Epidermal melanocyte (primary cell): ENCODE results near the gene NRG3.
A peak's percentile ranks its signal among the peaks of the same experiment; 100 is the strongest.
"Not testable (repeated sequence)": the region's sequence is repeated elsewhere in the genome, so short reads cannot be mapped to it uniquely, and the experiment has no call there.

Source experiments
- DNase-seq: peaks from one replicate; pipeline ENCODE4 v3.0.0; 2011; ENCODE audit warnings: low spot score; ENCODE audit not compliant: insufficient read length

The NRG3 gene

GRCh38 chr10:82278401-82279182 is 403.6 kb downstream of the NRG3 start:
- no peak for DNase-seq

GRCh38 chr10:82282782-82283456 is 407.9 kb downstream of the NRG3 start:
- no peak for DNase-seq

- no peak for DNase-seq
Measured at GRCh38 chr10:82284180-82284579, 409.2 kb downstream of the NRG3 start.

GRCh38 chr10:82288461-82288881 is 413.5 kb downstream of the NRG3 start:
- no peak for DNase-seq

- DNase-seq: no peak
Measured at GRCh38 chr10:82289945-82290344, 415.0 kb downstream of the NRG3 start.

GRCh38 chr10:82294874-82295378 is 419.9 kb downstream of the NRG3 start:
- DNase-seq: no peak

- DNase-seq: no peak
Measured at GRCh38 chr10:82308641-82309040, 433.6 kb downstream of the NRG3 start.

- no peak for DNase-seq
Measured at GRCh38 chr10:82310839-82311238, 435.8 kb downstream of the NRG3 start.

GRCh38 chr10:82313401-82313800 is 438.4 kb downstream of the NRG3 start:
- no peak for DNase-seq

- DNase-seq: no peak
Measured at GRCh38 chr10:82318534-82318933, 443.5 kb downstream of the NRG3 start.

GRCh38 chr10:82319074-82319473 is 444.1 kb downstream of the NRG3 start:
- no peak for DNase-seq

GRCh38 chr10:82319562-82319961 is 444.6 kb downstream of the NRG3 start:
- no peak for DNase-seq

GRCh38 chr10:82321724-82322123 is 446.7 kb downstream of the NRG3 start:
- DNase-seq: no peak

GRCh38 chr10:82331716-82332115 is 456.7 kb downstream of the NRG3 start:
- no peak for DNase-seq

- DNase-seq: no peak
Measured at GRCh38 chr10:82335831-82336230, 460.8 kb downstream of the NRG3 start.

- no peak for DNase-seq
Measured at GRCh38 chr10:82340166-82340565, 465.2 kb downstream of the NRG3 start.

- DNase-seq: not testable (repeated sequence)
Measured at GRCh38 chr10:82349590-82349989, 474.6 kb downstream of the NRG3 start.

GRCh38 chr10:82353381-82353780 is 478.4 kb downstream of the NRG3 start:
- no peak for DNase-seq

GRCh38 chr10:82358486-82359099 is 483.6 kb downstream of the NRG3 start:
- no peak for DNase-seq

- no peak for DNase-seq
Measured at GRCh38 chr10:82361256-82361655, 486.3 kb downstream of the NRG3 start.

GRCh38 chr10:82377608-82378007 is 502.6 kb downstream of the NRG3 start:
- no peak for DNase-seq

GRCh38 chr10:82378146-82378545 is 503.2 kb downstream of the NRG3 start:
- peak; percentile 44 for DNase-seq
